ENCODE measurements around the gene TBC1D2B.

Gene TBC1D2B

DNA sequence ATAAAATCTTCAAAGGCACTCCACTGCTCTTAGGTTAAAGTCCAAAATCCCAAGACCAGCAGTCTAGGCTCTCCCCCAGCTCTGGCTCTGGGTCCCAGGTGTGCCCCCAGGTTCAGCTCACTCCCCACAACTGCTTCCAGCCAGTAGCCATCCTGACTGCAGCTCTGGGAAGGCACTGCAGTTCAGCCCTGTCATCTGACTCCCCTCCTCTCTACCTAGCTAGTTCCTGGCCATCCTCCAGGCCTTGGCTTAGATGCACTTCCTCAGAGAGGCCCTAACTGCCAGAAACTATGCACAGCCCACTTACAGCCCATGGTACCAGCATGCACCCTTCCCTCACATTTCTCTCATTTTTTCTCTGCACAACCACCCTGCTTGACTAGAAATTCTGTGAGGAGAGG, 25.5 kb downstream of the TBC1D2B start:
- no peak for DNase-seq

DNA sequence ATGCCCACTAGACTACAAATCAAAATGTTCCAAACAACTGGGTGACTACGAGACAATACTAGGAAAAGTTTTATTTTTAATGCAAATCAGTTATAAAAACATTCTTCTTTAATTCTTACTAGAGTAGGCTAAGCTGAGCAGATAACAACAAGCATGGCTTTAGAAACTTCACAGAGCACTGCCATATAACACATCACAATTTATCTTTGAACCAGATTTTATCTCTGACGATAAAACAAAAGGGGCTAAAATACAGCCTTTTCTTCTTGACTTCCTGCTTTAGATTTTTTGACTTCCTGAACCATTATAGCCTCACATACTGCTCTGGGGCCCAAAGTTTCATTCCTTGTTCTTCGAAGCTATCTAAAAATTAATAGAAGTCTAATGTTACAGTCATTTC, 25.9 kb downstream of the TBC1D2B start:
- DNase-seq = no peak

DNA sequence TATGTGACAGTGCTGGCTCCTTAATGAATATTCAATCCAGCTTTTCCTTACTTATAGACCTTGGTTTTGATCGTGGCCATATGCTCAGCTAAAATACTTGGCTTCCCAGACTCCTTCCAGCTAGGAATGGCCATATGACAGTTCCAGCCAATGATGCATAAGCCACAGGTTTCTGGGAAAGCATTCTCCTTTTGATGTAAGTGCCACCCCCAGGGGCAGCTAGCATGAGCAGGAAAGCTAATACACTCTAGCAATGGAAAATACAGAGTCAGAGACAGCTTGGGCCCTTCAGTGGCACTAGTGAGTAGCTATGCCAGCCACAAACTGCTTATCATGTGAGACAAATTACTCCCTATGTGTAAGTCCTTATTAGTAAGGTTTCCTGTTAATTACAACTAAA, 26.7 kb downstream of the TBC1D2B start:
- no peak for DNase-seq

DNA sequence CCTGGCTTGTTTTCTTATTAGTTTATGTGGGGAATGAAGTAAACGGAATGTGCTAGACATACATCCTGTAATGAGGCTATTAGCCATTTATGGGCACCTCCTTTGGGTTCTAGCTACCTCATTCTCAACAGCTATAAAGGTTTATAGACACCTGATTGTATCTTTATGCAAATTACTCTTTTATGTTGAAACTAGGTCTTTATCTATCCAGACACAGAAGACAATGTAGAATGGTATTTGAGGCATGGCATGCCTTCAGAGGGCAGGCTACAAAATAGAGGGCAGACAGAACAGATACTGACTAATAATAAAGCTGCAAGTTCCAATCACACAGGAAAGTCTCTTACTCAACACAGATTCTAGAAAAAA, 27.1 kb downstream of the TBC1D2B start:
- no peak for DNase-seq

- peak; percentile 48 for DNase-seq
Measured at GRCh38 chr15:78049691-78050440, 27.6 kb downstream of the TBC1D2B start.

GRCh38 chr15:78048628-78048920, 28.9 kb downstream of the TBC1D2B start:
- no peak for DNase-seq

DNA sequence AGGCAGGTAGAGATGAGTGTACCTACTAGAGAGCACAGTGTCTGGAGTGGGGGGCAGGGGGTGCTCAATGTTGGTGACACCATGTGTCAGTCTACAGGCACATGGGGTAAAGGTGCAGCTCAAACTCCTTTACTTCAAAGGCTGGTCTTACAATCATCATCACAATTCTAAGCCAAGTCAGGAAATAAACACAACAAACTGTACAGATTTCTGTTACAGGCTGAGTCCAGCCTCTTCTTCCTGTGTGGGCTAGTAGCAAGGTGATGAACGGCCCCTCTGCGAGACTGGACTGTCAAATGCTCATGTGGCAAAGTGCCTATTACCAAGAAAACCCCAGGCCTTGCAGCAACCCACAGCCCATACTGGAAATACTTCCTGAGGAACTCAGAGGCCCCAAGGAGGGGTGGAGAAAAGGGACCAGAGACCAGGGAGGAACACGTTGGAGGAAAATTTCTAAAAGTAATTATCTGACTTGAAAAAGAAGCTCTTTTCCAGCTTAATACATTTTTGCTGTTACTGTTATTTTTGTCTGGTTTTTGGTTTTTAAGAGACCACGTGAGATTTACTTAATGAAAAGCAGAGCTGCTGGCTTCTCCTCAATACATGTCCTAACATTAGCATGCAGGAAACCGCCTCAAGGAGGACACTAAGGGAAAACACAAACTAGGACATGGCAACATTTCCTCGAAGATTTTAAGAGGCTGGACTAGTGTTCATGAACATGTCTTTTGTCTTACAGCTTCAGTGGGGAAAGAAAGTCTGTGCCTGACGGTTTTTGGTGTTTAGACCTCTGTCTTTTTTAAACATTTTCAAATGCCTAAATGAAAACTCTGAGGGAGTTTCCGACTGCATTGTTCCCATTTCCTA, 29.5 kb downstream of the TBC1D2B start:
- DNase-seq = no peak

DNA sequence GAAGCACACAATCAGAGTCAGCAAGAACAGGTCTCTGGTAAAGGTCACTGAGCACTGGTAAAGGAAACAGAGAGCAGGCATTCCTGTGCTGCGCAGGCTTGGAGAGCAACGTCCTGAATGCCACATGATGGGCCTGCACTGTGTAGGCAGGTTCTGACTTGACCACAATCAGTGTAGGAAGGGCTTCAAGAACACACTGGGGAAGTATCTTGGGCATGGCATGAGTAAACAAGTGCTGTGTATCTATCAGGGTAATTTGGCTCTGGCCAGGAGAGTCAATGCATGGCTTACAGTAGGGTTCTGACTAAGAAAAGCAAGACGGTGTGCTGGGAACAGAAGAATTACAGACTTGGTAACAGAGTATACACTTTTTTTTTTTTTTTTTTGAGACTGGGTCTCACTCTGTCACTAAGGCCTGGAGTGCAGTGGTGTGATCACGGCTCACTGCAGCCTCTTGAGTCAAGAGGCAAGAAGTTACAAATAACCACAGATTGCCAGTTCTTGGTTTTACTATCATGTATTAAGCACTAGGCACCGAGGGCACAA, 30.6 kb downstream of the TBC1D2B start:
- no peak for DNase-seq

DNA sequence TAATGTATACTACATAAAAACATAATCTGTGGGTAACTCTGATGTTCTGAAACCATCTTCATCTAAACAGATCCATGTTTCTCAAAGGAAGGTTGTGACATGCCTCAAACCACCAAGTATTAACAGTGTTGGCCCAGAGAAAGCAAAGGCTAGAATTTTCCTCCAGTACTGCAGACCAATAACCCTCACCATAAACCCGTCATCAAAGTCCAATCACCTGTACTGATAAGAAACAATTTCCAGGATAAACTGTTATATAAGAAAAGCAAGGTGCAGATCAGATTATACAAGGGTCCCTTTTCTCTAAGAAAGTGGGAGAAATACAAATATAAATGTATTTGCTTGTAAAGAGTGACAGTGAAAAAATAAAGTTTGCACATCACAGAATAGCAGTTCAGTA, 32.3 kb downstream of the TBC1D2B start:
- DNase-seq = no peak

DNA sequence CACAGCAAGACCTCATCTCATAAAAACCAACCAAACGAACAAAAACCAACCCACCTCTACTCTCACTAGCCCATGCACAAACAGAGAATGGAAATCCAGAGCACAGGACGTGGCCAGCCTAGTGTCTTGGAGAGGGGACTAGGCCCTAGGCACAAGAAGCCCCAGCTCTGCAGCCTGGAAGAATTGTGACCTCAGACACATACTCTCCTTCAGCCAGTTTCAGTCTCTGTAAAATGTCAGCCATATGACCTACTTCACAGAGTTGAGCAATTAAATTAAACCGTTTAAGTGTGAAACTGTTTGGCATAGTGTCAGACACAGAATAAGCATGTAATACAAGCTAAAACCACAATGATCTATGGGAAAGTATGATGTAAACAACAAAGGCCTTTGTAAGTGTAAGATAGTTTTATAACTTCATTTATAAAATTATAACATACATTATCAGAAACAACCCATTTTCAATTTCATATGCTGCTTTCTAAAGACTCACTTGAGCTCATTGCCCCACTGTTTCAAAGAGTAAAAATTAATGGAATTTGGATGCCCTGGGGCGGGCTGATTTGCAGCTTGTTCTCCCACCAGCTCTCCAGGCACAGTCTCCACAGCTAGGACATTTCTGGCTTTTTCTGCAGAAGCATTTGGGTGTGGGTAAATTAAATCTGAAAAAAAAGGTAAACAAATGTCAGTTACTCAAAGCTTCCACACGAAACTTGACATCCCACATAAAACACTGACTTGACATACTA, 32.9 kb downstream of the TBC1D2B start:
- no peak for DNase-seq

- DNase-seq = no peak
Measured at GRCh38 chr15:78041946-78042345, 35.6 kb downstream of the TBC1D2B start.

DNA sequence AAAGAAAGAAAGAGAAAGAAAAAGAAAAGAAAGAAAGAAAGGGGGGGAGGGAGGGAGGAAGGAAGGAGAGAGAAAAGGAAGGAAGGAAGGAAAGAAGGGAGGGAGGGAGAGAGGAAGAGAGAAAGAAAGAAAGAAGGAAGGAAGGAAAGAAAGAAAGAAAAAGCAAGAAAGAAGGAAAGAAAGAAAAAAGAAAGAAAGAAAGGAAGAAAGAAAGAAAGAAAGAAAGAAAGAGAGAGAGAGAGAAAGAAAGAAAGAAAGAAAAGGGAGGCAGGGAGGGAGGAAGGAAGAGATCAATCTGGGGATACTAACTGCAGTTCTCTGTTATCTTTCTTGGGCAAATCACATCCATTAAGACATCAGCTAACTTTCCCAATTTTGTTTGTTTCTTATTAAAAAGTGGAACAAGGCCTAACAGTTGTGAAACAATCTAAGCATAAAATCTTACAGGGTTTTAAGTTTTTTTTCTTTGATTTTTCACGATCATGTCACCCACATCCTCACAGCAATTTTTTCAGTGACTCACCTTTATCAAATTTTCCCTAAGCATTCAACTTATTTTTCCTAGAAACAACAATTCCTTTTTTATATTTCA, 36.8 kb downstream of the TBC1D2B start:
- DNase-seq = no peak

GRCh38 chr15:78038585-78039247, 38.8 kb downstream of the TBC1D2B start:
- no peak for DNase-seq

DNA sequence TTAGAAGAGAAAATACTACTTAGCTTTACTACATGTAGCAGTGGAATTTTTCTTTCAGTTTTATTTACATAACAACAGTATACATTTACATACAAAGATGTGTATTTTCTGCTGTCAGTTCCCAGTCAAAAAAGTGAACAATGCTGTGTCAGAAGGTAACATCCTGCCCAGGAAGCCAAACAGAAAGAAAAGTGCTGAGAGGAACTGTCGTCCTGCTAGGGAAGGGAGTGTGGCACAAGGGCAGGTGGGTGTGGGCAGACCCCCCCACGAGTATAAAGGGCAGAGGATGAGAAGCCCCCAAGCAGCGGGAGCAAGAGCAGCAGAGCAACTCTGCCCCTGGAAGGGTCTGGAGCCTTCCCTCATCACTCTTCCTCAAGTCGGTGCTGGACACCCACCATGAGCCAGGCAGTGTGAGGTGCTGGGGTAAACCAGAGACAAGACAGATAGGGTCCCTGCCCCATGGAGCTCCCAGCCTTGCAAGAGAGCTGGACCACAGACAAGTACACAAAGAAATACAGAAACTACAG, 39.7 kb downstream of the TBC1D2B start:
- DNase-seq = no peak

GRCh38 chr15:78037328-78037727, 40.2 kb downstream of the TBC1D2B start:
- no peak for DNase-seq

DNA sequence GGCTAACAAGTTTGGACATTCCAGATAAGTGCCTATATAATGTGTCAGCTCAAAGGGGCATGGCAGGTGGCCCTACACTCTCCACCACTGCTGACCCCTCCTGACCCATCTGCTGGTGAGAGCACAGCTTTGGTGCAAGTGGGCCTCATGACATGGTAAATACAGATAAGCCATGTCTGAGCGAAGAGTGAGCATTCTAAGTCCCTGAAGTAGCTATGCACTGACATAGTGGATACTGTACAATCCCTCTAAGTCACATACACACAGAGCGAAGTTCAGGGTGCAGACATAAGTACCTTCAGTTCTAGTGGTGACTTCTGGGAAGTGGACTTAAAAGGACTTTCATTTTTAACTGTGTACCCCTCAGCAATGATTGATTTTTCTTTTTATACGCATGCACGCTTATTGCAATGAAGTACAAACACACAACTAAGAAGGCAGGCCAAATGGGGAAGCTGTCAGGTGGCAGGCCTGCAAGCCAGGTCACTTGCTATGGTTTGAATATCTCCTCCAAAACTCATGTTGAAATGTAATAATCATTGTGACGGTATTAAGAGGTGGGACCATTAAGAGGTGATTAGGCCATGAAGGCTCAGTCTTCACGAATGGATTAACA, 41.5 kb downstream of the TBC1D2B start:
- DNase-seq = no peak

GRCh38 chr15:78035321-78035751, 42.2 kb downstream of the TBC1D2B start:
- no peak for DNase-seq

- DNase-seq = no peak
Measured at GRCh38 chr15:78034495-78035191, 42.9 kb downstream of the TBC1D2B start.

- no peak for DNase-seq
Measured at GRCh38 chr15:78033864-78034263, 43.6 kb downstream of the TBC1D2B start.

DNA sequence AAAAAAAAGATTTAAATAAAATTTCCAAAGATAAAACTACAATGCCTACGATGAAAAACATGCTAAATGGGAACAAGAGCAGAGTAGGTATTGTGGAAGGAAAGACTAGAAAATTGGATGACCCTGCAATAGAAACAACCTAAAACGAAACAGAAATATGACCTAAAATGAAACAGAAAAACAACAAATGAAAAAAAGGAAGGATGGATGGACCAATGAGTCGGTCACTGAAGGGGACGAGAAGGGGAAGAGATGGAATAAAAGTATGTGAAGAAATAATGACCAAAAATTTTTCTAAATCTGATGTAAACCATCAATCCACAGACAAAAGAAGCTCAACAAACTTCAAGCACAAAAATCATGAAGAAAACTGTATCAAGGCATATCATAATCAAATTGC, 44.8 kb downstream of the TBC1D2B start:
- DNase-seq = no peak

DNA sequence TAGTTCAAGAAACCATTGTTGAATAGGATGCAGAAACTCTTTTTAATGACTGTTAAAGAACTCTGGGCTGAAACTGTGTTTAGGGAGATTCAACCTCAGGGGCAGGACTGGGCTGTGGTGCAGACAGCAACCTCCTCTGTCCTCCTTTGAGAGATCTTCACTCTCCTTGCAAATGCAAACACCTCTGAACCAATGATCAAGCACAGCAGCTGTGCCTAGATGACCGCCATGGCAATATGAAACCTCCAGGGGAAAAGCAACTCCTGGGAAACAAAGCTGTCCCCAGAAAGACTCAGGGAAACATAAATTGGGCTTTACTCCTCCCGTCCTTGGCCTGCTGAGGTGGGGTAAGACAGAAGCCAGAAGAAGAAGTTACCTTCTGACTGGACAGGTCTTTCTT, 52.6 kb downstream of the TBC1D2B start:
- no peak for DNase-seq

All from amniotic stem cell (primary cell).